Measurements from ENCODE around the gene COX7A2.

COX7A2 gene, protein sequence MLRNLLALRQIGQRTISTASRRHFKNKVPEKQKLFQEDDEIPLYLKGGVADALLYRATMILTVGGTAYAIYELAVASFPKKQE

DNA sequence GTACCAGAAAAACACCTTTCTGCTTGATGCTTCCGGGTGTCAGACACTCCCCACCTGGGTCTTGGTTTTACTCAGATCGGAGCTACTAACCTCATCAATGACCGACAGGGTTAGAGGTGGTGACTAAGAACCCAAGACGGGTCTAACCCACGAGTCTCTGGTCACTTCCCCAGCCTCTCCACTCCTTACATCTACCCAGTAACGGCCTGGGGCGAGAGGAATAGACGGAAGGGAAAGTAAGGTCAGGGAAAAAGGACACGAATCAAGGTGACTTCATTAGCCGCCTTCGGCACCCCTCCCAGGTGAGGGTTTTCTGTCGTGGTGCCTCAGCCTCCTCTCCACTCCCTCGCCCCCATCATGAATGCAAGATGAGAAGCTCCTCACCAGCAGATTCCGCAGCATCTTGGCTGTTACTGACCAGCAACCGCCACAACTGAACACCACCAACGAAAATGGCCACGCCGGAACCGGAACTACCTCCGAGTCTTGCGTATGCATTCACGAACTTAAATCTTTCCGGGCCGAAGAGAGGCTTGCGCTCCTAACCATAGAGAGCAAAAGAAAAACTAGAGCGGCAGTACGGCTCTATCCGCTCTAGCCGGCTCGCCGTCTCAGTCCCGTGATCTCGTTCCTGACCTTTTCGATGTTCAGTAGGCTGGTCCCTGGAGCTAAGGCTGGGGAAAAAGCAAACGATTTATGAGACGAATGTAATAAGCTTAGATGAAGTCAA lies at the start of gene COX7A2:
Gene COX7A2, minus strand, starts transcription at position 469 of the 730 bp plus-strand sequence. Its CDS starts 67 bp downstream, at position 402.
- peak within 1 kb of the TSS; percentile 63 for H3K27ac ChIP-seq (ENCODE audit: low read depth, low read length)
- H3K27me3 ChIP-seq (ENCODE audit: control insufficient read depth in 1 of 2, insufficient read depth in 2 of 2, low read length in 2 of 2): peaks cover 0 to 4% of the 10 kb centered on the region in 2 donors
- H3K4me1 ChIP-seq (ENCODE audit: control insufficient read depth in 1 of 2, insufficient read depth in 2 of 2, low read length in 2 of 2): peaks cover 5 to 6% of the 10 kb centered on the region in 2 donors
- peaks cover 9 to 27% of the 10 kb centered on the region in 2 donors for H3K36me3 ChIP-seq (ENCODE audit: control insufficient read depth in 1 of 2, insufficient read depth in 2 of 2, low read length in 2 of 2)
- H3K9me3 ChIP-seq (ENCODE audit: control insufficient read depth in 1 of 2, low read length in 2 of 2): no peaks in the 10 kb centered on the region
- H3K4me3 ChIP-seq (ENCODE audit: low read depth in 1 of 2, low read length in 2 of 2): peak within 1 kb of the TSS; percentile 77 to 99
- peak within 1 kb of the TSS; percentile 86 to 98 for H3K9ac ChIP-seq (ENCODE audit: low read depth in 1 of 2, low read length in 2 of 2)

DNA sequence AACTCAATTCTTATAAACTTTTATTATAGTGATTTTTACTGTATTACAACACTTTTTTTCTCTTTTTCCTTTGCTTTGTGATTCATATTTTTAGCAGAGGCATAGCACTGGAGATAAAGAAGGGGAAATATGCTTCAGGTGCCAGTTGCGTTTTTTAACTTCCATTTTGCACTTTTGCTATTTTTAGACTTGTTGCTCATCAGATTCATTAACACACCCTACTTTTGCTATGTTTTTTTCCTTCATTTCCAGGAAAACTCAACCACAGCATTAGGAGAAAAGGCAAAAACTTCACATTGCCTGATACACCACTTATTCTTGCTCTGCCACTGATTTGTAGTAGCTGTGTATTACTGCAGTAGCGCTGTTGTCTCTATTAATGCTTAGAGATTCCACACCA lies 49.0 kb upstream of the COX7A2 start:
- Histone ChIP-seq H3K9ac (ENCODE audit: low read depth in 1 of 2, low read length in 2 of 2) (no peak overlapping the region), H3K9me3 (ENCODE audit: control insufficient read depth in 1 of 2, low read length in 2 of 2) (no peaks in the 10 kb centered on the region), H3K4me3 (ENCODE audit: low read depth in 1 of 2, low read length in 2 of 2) (no peak overlapping the region), H3K4me1 (ENCODE audit: control insufficient read depth in 1 of 2, insufficient read depth in 2 of 2, low read length in 2 of 2) (no peaks in the 10 kb centered on the region), H3K36me3 (ENCODE audit: control insufficient read depth in 1 of 2, insufficient read depth in 2 of 2, low read length in 2 of 2) (no peaks in the 10 kb centered on the region), H3K27ac (ENCODE audit: low read depth, low read length) (no peak overlapping the region), H3K27me3 (ENCODE audit: control insufficient read depth in 1 of 2, insufficient read depth in 2 of 2, low read length in 2 of 2) (no peaks in the 10 kb centered on the region)

DNA sequence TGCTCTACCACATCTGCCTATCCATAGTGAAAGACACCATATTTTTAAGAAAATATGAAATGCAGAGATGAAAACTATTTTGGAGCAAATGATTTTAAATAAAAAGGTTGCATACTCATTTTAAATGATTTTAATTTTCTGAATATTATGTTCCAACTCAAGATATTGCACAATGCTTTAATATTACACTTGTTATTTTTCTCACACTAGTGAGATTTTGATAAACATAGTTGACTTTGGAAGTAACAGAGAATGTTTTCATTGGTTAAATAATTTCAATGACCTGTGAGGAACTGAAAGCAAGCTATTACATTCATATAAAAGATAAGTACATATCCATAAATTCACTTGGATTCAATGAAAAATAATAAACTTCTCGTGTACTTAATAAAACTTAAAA lies 48.1 kb upstream of the COX7A2 start:
- Histone ChIP-seq H3K9ac (ENCODE audit: low read depth in 1 of 2, low read length in 2 of 2) (no peak overlapping the region), H3K9me3 (ENCODE audit: control insufficient read depth in 1 of 2, low read length in 2 of 2) (no peaks in the 10 kb centered on the region), H3K36me3 (ENCODE audit: control insufficient read depth in 1 of 2, insufficient read depth in 2 of 2, low read length in 2 of 2) (no peaks in the 10 kb centered on the region), H3K27ac (ENCODE audit: low read depth, low read length) (no peak overlapping the region), H3K4me1 (ENCODE audit: control insufficient read depth in 1 of 2, insufficient read depth in 2 of 2, low read length in 2 of 2) (no peaks in the 10 kb centered on the region), H3K27me3 (ENCODE audit: control insufficient read depth in 1 of 2, insufficient read depth in 2 of 2, low read length in 2 of 2) (no peaks in the 10 kb centered on the region), H3K4me3 (ENCODE audit: low read depth in 1 of 2, low read length in 2 of 2) (no peak overlapping the region)

DNA sequence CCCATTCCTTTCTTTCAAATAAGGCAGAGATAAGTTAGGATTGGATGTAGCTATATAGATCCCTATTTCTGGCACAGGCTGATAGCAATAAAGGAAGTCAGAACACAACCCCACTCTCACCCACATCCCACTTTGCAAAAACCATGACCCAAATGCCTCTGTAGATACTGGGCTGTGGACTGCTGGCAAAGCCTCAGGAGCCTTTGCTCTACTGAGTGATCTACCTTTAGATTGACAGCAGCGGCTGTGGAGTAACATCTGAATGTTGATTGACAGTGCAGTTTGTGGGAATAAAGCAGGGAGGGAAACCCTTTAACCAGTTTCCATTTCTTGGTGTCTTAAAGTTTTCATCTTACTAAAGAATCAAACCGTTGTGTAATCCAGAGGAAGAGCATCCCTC lies 47.7 kb upstream of the COX7A2 start:
- no peak overlapping the region for H3K27ac ChIP-seq (ENCODE audit: low read depth, low read length)
- no peaks in the 10 kb centered on the region for H3K36me3 ChIP-seq (ENCODE audit: control insufficient read depth in 1 of 2, insufficient read depth in 2 of 2, low read length in 2 of 2)
- H3K27me3 ChIP-seq (ENCODE audit: control insufficient read depth in 1 of 2, insufficient read depth in 2 of 2, low read length in 2 of 2): no peaks in the 10 kb centered on the region
- no peaks in the 10 kb centered on the region for H3K9me3 ChIP-seq (ENCODE audit: control insufficient read depth in 1 of 2, low read length in 2 of 2)
- H3K9ac ChIP-seq (ENCODE audit: low read depth in 1 of 2, low read length in 2 of 2): no peak overlapping the region
- peaks cover 0 to under 1% of the 10 kb centered on the region in 2 donors for H3K4me1 ChIP-seq (ENCODE audit: control insufficient read depth in 1 of 2, insufficient read depth in 2 of 2, low read length in 2 of 2)
- H3K4me3 ChIP-seq (ENCODE audit: low read depth in 1 of 2, low read length in 2 of 2): no peak overlapping the region

DNA sequence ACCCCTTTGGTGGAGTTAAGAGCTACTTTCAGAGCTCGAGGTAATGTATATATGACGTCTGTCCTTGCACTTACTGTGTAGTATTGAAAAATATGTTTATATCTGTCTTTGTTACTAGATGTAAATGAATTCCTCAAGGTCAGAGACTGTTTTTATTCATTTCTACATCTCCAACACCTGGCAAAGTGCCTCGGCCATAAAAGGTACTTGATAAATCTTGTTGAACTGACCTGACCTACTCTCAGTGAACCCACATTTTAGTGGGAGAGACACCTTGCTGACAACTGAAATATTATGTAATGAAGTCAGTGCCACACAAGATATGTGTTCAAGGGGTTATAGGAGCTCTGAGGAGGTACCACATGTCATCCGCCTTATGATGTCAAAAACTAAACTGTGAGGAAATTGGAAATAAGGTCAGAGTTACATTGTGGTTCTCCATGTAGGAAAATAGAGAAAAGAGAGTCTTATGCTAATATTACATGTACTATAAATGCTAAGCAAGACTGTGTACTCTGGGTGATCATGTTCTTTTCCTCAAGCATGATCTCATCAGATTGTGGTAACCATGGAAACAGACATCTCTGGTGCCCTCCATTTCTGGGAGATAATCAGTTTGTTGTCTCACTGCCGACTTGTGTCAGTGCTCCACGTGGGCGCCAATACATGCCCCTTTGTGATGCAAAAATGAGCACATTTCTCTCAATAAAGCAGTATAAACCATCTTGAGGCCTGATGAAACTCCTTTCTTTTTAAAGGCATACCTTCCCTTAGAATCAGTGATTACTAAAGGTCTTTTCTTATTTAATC lies 46.7 kb upstream of the COX7A2 start:
- H3K9ac ChIP-seq (ENCODE audit: low read depth in 1 of 2, low read length in 2 of 2): no peak overlapping the region
- no peak overlapping the region for H3K27ac ChIP-seq (ENCODE audit: low read depth, low read length)

DNA sequence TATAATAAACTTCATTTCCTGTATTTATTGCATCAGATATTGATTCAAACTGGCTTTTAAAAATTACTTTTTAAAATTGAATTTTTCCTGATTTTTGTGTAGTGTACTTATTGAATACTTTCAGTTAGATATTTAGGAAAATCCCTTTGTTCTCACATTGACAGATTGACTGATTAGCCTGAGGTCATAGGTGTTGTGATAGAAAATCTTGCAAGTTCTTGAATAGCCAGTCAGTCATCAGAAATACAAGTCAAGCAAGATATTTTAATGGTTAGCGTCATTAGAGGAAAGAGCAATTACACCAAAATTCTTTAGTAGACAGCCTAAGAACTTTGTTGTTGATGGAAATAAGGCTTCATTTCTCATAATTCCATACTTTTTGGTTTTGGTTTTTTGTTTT lies 44.4 kb upstream of the COX7A2 start:
- no peak overlapping the region for H3K27ac ChIP-seq (ENCODE audit: low read depth, low read length)
- H3K36me3 ChIP-seq (ENCODE audit: control insufficient read depth in 1 of 2, insufficient read depth in 2 of 2, low read length in 2 of 2): no peaks in the 10 kb centered on the region
- H3K9ac ChIP-seq (ENCODE audit: low read depth in 1 of 2, low read length in 2 of 2): no peak overlapping the region
- H3K27me3 ChIP-seq (ENCODE audit: control insufficient read depth in 1 of 2, insufficient read depth in 2 of 2, low read length in 2 of 2): no peaks in the 10 kb centered on the region
- no peaks in the 10 kb centered on the region for H3K9me3 ChIP-seq (ENCODE audit: control insufficient read depth in 1 of 2, low read length in 2 of 2)
- H3K4me1 ChIP-seq (ENCODE audit: control insufficient read depth in 1 of 2, insufficient read depth in 2 of 2, low read length in 2 of 2): peaks cover under 1 to 3% of the 10 kb centered on the region in 2 donors
- no peak overlapping the region for H3K4me3 ChIP-seq (ENCODE audit: low read depth in 1 of 2, low read length in 2 of 2)

More for the DNA sequence above, 46.7 kb upstream of the COX7A2 start:
- H3K27me3 ChIP-seq (ENCODE audit: control insufficient read depth in 1 of 2, insufficient read depth in 2 of 2, low read length in 2 of 2): no peaks in the 10 kb centered on the region
- no peaks in the 10 kb centered on the region for H3K9me3 ChIP-seq (ENCODE audit: control insufficient read depth in 1 of 2, low read length in 2 of 2)
- H3K36me3 ChIP-seq (ENCODE audit: control insufficient read depth in 1 of 2, insufficient read depth in 2 of 2, low read length in 2 of 2): no peaks in the 10 kb centered on the region
- H3K4me1 ChIP-seq (ENCODE audit: control insufficient read depth in 1 of 2, insufficient read depth in 2 of 2, low read length in 2 of 2): peaks cover 0 to 3% of the 10 kb centered on the region in 2 donors
- no peak overlapping the region for H3K4me3 ChIP-seq (ENCODE audit: low read depth in 1 of 2, low read length in 2 of 2)

DNA sequence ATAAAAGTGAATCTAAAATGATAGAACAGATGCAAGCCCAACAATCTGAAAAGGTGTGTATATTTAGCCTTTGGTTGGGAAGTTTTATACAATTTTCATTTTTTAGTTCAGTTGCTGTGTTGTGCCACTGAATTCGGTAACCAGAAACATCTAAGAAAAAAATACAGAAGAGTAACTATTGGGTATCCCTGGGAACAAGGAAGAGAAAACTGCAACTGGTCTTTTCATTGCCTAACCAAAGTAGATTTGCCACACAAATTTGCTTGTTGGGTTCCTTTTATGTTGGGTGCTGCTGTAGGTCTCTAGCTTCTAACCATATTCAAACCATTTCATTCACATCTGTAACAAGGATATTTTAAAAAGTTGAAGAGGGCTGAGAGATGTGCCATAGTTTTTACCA lies 43.8 kb upstream of the COX7A2 start:
- no peak overlapping the region for H3K27ac ChIP-seq (ENCODE audit: low read depth, low read length)
- H3K27me3 ChIP-seq (ENCODE audit: control insufficient read depth in 1 of 2, insufficient read depth in 2 of 2, low read length in 2 of 2): no peaks in the 10 kb centered on the region
- H3K9me3 ChIP-seq (ENCODE audit: control insufficient read depth in 1 of 2, low read length in 2 of 2): no peaks in the 10 kb centered on the region
- H3K9ac ChIP-seq (ENCODE audit: low read depth in 1 of 2, low read length in 2 of 2): no peak overlapping the region
- no peak overlapping the region for H3K4me3 ChIP-seq (ENCODE audit: low read depth in 1 of 2, low read length in 2 of 2)
- peaks cover 6 to 8% of the 10 kb centered on the region in 2 donors for H3K4me1 ChIP-seq (ENCODE audit: control insufficient read depth in 1 of 2, insufficient read depth in 2 of 2, low read length in 2 of 2)
- H3K36me3 ChIP-seq (ENCODE audit: control insufficient read depth in 1 of 2, insufficient read depth in 2 of 2, low read length in 2 of 2): no peaks in the 10 kb centered on the region

DNA sequence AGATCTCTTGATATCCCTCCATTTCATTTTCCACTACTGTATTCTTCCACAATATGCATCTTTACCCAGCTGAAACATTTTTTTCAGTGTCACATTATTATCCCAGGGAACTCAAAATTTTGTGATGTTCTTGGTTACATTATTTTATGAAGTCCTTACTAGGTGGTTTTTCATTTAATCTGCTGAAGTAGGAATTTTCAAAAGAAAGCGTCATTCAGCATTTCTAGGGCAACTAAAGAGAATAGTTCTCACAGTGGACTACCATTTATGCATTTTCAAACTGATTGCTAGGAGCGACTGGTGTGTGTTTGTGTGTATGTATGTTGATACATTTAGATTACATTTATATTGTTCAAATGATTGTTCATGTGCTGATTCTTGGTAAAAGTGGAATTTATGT lies 43.4 kb upstream of the COX7A2 start:
- no peak overlapping the region for H3K9ac ChIP-seq (ENCODE audit: low read depth in 1 of 2, low read length in 2 of 2)
- H3K27ac ChIP-seq (ENCODE audit: low read depth, low read length): no peak overlapping the region
- H3K4me3 ChIP-seq (ENCODE audit: low read depth in 1 of 2, low read length in 2 of 2): no peak overlapping the region
- H3K36me3 ChIP-seq (ENCODE audit: control insufficient read depth in 1 of 2, insufficient read depth in 2 of 2, low read length in 2 of 2): no peaks in the 10 kb centered on the region
- H3K27me3 ChIP-seq (ENCODE audit: control insufficient read depth in 1 of 2, insufficient read depth in 2 of 2, low read length in 2 of 2): no peaks in the 10 kb centered on the region
- no peaks in the 10 kb centered on the region for H3K9me3 ChIP-seq (ENCODE audit: control insufficient read depth in 1 of 2, low read length in 2 of 2)
- H3K4me1 ChIP-seq (ENCODE audit: control insufficient read depth in 1 of 2, insufficient read depth in 2 of 2, low read length in 2 of 2): peaks cover 8 to 9% of the 10 kb centered on the region in 2 donors

DNA sequence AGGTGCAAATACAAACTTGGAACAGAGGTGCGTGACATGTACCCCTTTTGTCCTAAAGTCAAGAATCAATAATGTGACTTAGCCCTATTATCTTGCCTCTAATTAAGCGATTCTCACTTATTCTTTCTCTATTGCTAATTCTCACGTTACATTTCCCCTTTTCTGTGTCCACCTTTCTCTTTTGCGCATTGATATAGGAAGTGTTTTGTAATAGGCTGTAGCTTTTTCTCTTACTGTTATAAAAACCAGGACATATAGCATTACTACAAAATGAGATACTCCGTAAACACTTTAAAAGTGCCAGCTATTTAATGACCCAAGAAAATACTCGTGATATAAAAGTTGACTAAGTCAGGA lies 41.7 kb upstream of the COX7A2 start:
- Histone ChIP-seq H3K4me1 (ENCODE audit: control insufficient read depth in 1 of 2, insufficient read depth in 2 of 2, low read length in 2 of 2) (peaks cover 12 to 16% of the 10 kb centered on the region in 2 donors), H3K36me3 (ENCODE audit: control insufficient read depth in 1 of 2, insufficient read depth in 2 of 2, low read length in 2 of 2) (no peaks in the 10 kb centered on the region)

DNA sequence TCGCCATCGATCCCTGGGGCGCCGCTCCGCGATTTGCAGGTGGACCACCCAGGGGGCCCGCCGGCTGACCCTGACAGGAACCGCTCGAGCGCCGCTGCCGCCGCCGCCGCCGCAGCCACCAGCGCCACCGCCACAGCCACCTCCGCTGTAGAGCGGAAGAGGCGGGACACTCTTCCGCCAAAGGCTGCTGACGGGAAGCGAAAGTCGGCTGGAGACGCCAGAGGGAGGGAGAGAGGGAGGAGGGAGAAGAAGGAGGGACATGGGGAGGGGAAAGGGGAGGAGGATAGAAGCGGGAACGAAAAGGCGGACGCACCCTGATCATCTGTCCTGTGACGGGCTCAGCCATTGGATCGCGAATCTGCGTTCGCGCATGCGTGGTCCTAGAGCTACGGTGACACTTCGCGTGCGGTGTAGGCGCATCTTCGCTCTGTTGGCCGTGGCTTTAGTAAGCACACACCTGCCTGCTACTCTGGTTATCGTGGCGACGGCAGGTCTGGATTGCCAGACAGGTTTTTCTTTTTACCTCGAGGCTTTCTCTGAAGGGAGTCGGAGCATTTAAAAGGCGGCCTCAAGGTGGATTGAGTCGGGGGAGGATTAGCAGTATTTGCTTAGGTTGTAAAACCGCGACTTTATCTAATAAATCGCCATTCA lies 41.2 kb upstream of the COX7A2 start, which contains the start of gene TMEM30A:
Gene TMEM30A, minus strand, starts transcription at position 161 of the 651 bp plus-strand sequence. Its CDS starts 154 bp downstream, at position 7.
- Histone ChIP-seq H3K36me3 (ENCODE audit: control insufficient read depth in 1 of 2, insufficient read depth in 2 of 2, low read length in 2 of 2) (no peaks in the 10 kb centered on the region), H3K27ac (ENCODE audit: low read depth, low read length) (peak within 1 kb of the TSS; percentile 85), H3K9ac (ENCODE audit: low read depth in 1 of 2, low read length in 2 of 2) (peak within 1 kb of the TSS; percentile 88 to 98), H3K9me3 (ENCODE audit: control insufficient read depth in 1 of 2, low read length in 2 of 2) (no peaks in the 10 kb centered on the region), H3K27me3 (ENCODE audit: control insufficient read depth in 1 of 2, insufficient read depth in 2 of 2, low read length in 2 of 2) (no peaks in the 10 kb centered on the region), H3K4me1 (ENCODE audit: control insufficient read depth in 1 of 2, insufficient read depth in 2 of 2, low read length in 2 of 2) (peaks cover 16 to 17% of the 10 kb centered on the region in 2 donors), H3K4me3 (ENCODE audit: low read depth in 1 of 2, low read length in 2 of 2) (peak within 1 kb of the TSS; percentile 98 to 99)

More for the DNA sequence above, 41.7 kb upstream of the COX7A2 start:
- peak overlapping the region; percentile 85 for H3K27ac ChIP-seq (ENCODE audit: low read depth, low read length)
- H3K27me3 ChIP-seq (ENCODE audit: control insufficient read depth in 1 of 2, insufficient read depth in 2 of 2, low read length in 2 of 2): no peaks in the 10 kb centered on the region
- H3K9me3 ChIP-seq (ENCODE audit: control insufficient read depth in 1 of 2, low read length in 2 of 2): no peaks in the 10 kb centered on the region
- H3K9ac ChIP-seq (ENCODE audit: low read depth in 1 of 2, low read length in 2 of 2): peak overlapping the region; percentile 88 to 98
- peak overlapping the region; percentile 98 to 99 for H3K4me3 ChIP-seq (ENCODE audit: low read depth in 1 of 2, low read length in 2 of 2)
